ENCODE data around the gene DXO.

- TF ChIP-seq CTCF (IDR thresholded peaks at IDR 0.05) (no peak), ZFX (IDR thresholded peaks at IDR 0.05; ENCODE audit: borderline replicate concordance) (no peak)
Observed at GRCh38 chr6:31969712-31970603, 2.0 kb downstream of the DXO start.
